Gastroesophageal sphincter (tissue), 4 donors: ENCODE measurements around the gene PAPPA2. TPM values are rescaled to one million over a fixed set of nuclear protein-coding genes. Genes with fewer than 3 reads are reported as not detected.
"Not testable (repeated sequence)": the region's sequence is repeated elsewhere in the genome, so short reads cannot be mapped to it uniquely, and the experiment has no call there.

Experiments
- ATAC-seq: fragments of 150-250 bp; one replicate; pipeline ENCODE4 v1.9.1; 2016; ENCODE audit warnings: mild to moderate bottlenecking, moderate library complexity
- H3K27ac ChIP-seq, 4 donors: fragments of 200-600 bp; sonication (generic) in 3 of 4; 1 replicate in 3 of 4; 2 replicates in 1 of 4; pipeline ENCODE4 v1.5.1; 2016 to 2019
- H3K27me3 ChIP-seq: fragments of 200-600 bp; sonication (generic); one replicate; pipeline ENCODE4 v1.5.1; 2019
- H3K36me3 ChIP-seq, 2 donors: fragments of 200-600 bp; sonication (generic); one replicate each; pipeline ENCODE4 v1.5.1; 2019; ENCODE audit warnings: control low read depth in 1 of 2
- H3K4me1 ChIP-seq, 3 donors: fragments of 200-600 bp; sonication (generic); 1 replicate in 2 of 3; 2 replicates in 1 of 3; pipeline ENCODE4 v1.5.1; 2016 to 2019; ENCODE audit warnings: control low read depth in 2 of 3
- H3K4me3 ChIP-seq, 2 donors: fragments of 200-600 bp; sonication (generic); one replicate each; pipeline ENCODE4 v1.5.1; 2019; ENCODE audit warnings: mild to moderate bottlenecking in 1 of 2, moderate library complexity in 1 of 2
- H3K9me3 ChIP-seq, 3 donors: fragments of 200-600 bp; sonication (generic); one replicate each; pipeline ENCODE4 v1.5.1; 2017 to 2019; ENCODE audit warnings: control low read depth in 2 of 3
- CTCF ChIP-seq, 4 experiments: fragments of 200-600 bp in 2 of 4; fragments of 450-650 bp in 2 of 4; sonication (generic) in 1 of 4; IDR thresholded peaks; one replicate each; pipeline ENCODE4 v1.5.1; 2017 to 2019; ENCODE audit warnings: antibody characterized with exemption in 4 of 4, mild to moderate bottlenecking in 2 of 4, moderate library complexity in 2 of 4
- EP300 ChIP-seq: sonication (generic); formaldehyde crosslinking; IDR thresholded peaks from one replicate; pipeline ENCODE4 v1.6.1; 2017; ENCODE audit warnings: antibody characterized with exemption, mild to moderate bottlenecking
- POLR2A ChIP-seq, 2 donors: fragments of 450-650 bp; IDR thresholded peaks; one replicate each; pipeline ENCODE4 v1.6.1; 2017; ENCODE audit warnings: antibody characterized with exemption in 2 of 2, mild to moderate bottlenecking in 2 of 2, moderate library complexity in 1 of 2
- POLR2AphosphoS5 ChIP-seq: sonication (generic); formaldehyde crosslinking; IDR thresholded peaks from one replicate; pipeline ENCODE4 v1.6.1; 2017; ENCODE audit warnings: antibody characterized with exemption
- WGBS, 2 donors: methylation state at CpG; one replicate each; pipeline ENCODE4 v1.1.5; 2018; ENCODE audit warnings: low coverage in 1 of 2; 5-methylcytosine and 5-hydroxymethylcytosine counted together
- total RNA-seq, 4 donors: library from RNA; depleted of rRNA; stranded (reverse); fragments of >200 nt; gene quantifications; one replicate each; pipeline ENCODE4 v1.1.0, GENCODE V29; 2016

The PAPPA2 gene
- under 1 TPM; 0.10 to 0.54 (median 0.14) TPM for total RNA-seq

GRCh38 chr1:176462674-176463378 lies at the start of gene PAPPA2:
PAPPA2 (plus strand) TSS chr1:176463175; CDS start chr1:176556323, 93,148 bp downstream.
- Histone ChIP-seq H3K4me1 (no peaks in the 10 kb centered on the region), H3K27ac (no peak within 1 kb of the TSS), H3K27me3 (no peaks in the 10 kb centered on the region), H3K36me3 (no peaks in the 10 kb centered on the region), H3K4me3 (no peak within 1 kb of the TSS), H3K9me3 (peaks cover 0 to 9% (median 0%) of the 10 kb centered on the region in 3 donors)
- no peak for TF ChIP-seq CTCF (IDR thresholded peaks at IDR 0.05)
- TF ChIP-seq POLR2A (IDR thresholded peaks at IDR 0.05): no peak
- TF ChIP-seq POLR2AphosphoS5: no peak
- TF ChIP-seq EP300: no peak
- 58 to 66% methylated on average over 6 of the region's 6 CpGs for WGBS, 2 donors
- no peak for ATAC-seq

GRCh38 chr1:176416777-176417176 lies 46.2 kb upstream of the PAPPA2 start:
- whole genome bisulfite sequencing, 2 donors: 49% methylated on average over 4 of the region's 6 CpGs; no CpG with 5 or more reads in 1 of the 2 donors
- H3K27ac ChIP-seq: no peak overlapping the region
- no peaks in the 10 kb centered on the region for H3K36me3 ChIP-seq
- H3K4me3 ChIP-seq: no peak overlapping the region
- H3K27me3 ChIP-seq: no peaks in the 10 kb centered on the region
- TF ChIP-seq CTCF (IDR thresholded peaks at IDR 0.05): no peak
- ATAC-seq: no peak
- no peaks in the 10 kb centered on the region for H3K4me1 ChIP-seq
- no peaks in the 10 kb centered on the region for H3K9me3 ChIP-seq

- not testable (repeated sequence) for H3K27me3 ChIP-seq
These were observed 43.4 kb upstream of the PAPPA2 start for GRCh38 chr1:176419608-176420007.

GRCh38 chr1:176434234-176434633 lies 28.7 kb upstream of the PAPPA2 start:
- no peaks in the 10 kb centered on the region for H3K4me1 ChIP-seq
- no peaks in the 10 kb centered on the region for H3K36me3 ChIP-seq
- H3K4me3 ChIP-seq: no peak overlapping the region
- H3K27me3 ChIP-seq: no peaks in the 10 kb centered on the region
- 29 to 79% methylated on average over 1 to 2 of the region's 2 CpGs for WGBS, 2 donors
- TF ChIP-seq EP300 (no peak), POLR2AphosphoS5 (no peak), POLR2A (IDR thresholded peaks at IDR 0.05) (no peak), CTCF (IDR thresholded peaks at IDR 0.05) (no peak)
- no peak for ATAC-seq
- H3K27ac ChIP-seq: no peak overlapping the region
- H3K9me3 ChIP-seq: no peaks in the 10 kb centered on the region

More at GRCh38 chr1:176419608-176420007, 43.4 kb upstream of the PAPPA2 start:
- 68 to 100% methylated on average over 1 of the region's 1 CpG for WGBS, 2 donors
- not testable (repeated sequence) for H3K4me3 ChIP-seq, H3K27ac ChIP-seq, H3K4me1 ChIP-seq, H3K36me3 ChIP-seq, ATAC-seq
- H3K9me3 ChIP-seq: peaks cover 0 to 20% (median 0%) of the 10 kb centered on the region in 3 donors

- no peak overlapping the region for H3K27ac ChIP-seq
- H3K4me1 ChIP-seq: no peaks in the 10 kb centered on the region
- H3K36me3 ChIP-seq: no peaks in the 10 kb centered on the region
- H3K9me3 ChIP-seq: no peaks in the 10 kb centered on the region
- TF ChIP-seq POLR2AphosphoS5 (no peak), POLR2A (IDR thresholded peaks at IDR 0.05) (no peak), EP300 (no peak), CTCF (IDR thresholded peaks at IDR 0.05) (no peak)
- no peak for ATAC-seq
- no peak overlapping the region for H3K4me3 ChIP-seq
- no peaks in the 10 kb centered on the region for H3K27me3 ChIP-seq
These were observed 26.7 kb upstream of the PAPPA2 start for GRCh38 chr1:176436251-176436650.
